Measurements from ENCODE around the gene ZMYM2.

- TF ChIP-seq CTCF (conservative IDR thresholded peaks at IDR 0.05; ENCODE audit: low read length), result no peak
- no peak for TF ChIP-seq EZH2phosphoT487 (IDR thresholded peaks at IDR 0.05; ENCODE audit: borderline replicate concordance)
These were observed 75.0 kb downstream of the ZMYM2 start for GRCh38 chr13:20033486-20033885.

All from Loucy (cell line).